Osteoblast (primary cell): Measurements from ENCODE around the gene SPSB3. TPM values are rescaled to one million over a fixed set of nuclear protein-coding genes. Genes with fewer than 3 reads are reported as not detected.

Experiments
- DNase-seq: peaks from one replicate; pipeline ENCODE4 v3.0.0; 2011; ENCODE audit warnings: low spot score, mixed read lengths; ENCODE audit not compliant: insufficient read length; ENCODE audit errors: missing footprints
- H2AFZ ChIP-seq: 2 replicates; pipeline ENCODE4 v1.6.0; 2011; ENCODE audit warnings: mild to moderate bottlenecking, low read length
- H3K27ac ChIP-seq: 2 replicates; pipeline ENCODE4 v1.5.1; 2011; ENCODE audit warnings: mild to moderate bottlenecking, low read depth, low read length, moderate library complexity
- H3K27me3 ChIP-seq: 2 replicates; pipeline ENCODE4 v1.6.0; 2012; ENCODE audit warnings: mild to moderate bottlenecking, control low read depth, inconsistent platforms, low read length, moderate library complexity; ENCODE audit not compliant: insufficient read depth
- H3K36me3 ChIP-seq: 2 replicates; pipeline ENCODE4 v1.5.1; 2011; ENCODE audit warnings: mild to moderate bottlenecking, low read length, control low read depth, moderate library complexity; ENCODE audit not compliant: insufficient read depth
- H3K4me1 ChIP-seq: 2 replicates; pipeline ENCODE4 v1.5.1; 2011; ENCODE audit warnings: mild to moderate bottlenecking, low read length, control low read depth, moderate library complexity; ENCODE audit not compliant: insufficient read depth
- H3K4me2 ChIP-seq: 2 replicates; pipeline ENCODE4 v1.6.0; 2011; ENCODE audit warnings: mild to moderate bottlenecking, low read length; ENCODE audit not compliant: insufficient read depth
- H3K4me3 ChIP-seq: fragments of 200-600 bp; sonication (generic); 3 replicates; pipeline ENCODE4 v1.5.1; 2012; ENCODE audit warnings: mild to moderate bottlenecking, low read length, inconsistent platforms; ENCODE audit not compliant: insufficient read depth
- H3K79me2 ChIP-seq: 2 replicates; pipeline ENCODE4 v1.6.0; 2012; ENCODE audit warnings: mild to moderate bottlenecking, low read length, control low read depth, inconsistent platforms; ENCODE audit not compliant: insufficient read depth
- H3K9me3 ChIP-seq: 2 replicates; pipeline ENCODE4 v1.5.1; 2011; ENCODE audit warnings: low read depth, low read length, control low read depth
- H4K20me1 ChIP-seq: 2 replicates; pipeline ENCODE4 v1.6.0; 2012; ENCODE audit warnings: mild to moderate bottlenecking, low read length, control low read depth; ENCODE audit not compliant: insufficient read depth
- CTCF ChIP-seq: IDR thresholded peaks from 2 replicates; pipeline ENCODE4 v1.5.1; 2011; ENCODE audit warnings: mild to moderate bottlenecking, low read depth, low read length, moderate library complexity; ENCODE audit errors: extremely low read depth
- total RNA-seq: library from RNA; depleted of rRNA; stranded (reverse); fragments of >200 nt; gene quantifications from 2 replicates; pipeline ENCODE4 v1.2.3, GENCODE V29; 2012

SPSB3 gene
- 33.6 and 42.3 TPM in 2 replicates for total RNA-seq

GRCh38 chr16:1782408-1783264, at the start of gene SPSB3, which contains the start of gene NUBP2:
Gene SPSB3, minus strand, starts transcription at chr16:1782571. Its CDS starts 1,088 bp downstream, at chr16:1781483.
Gene NUBP2, plus strand, starts transcription at chr16:1782960. Its CDS starts 61 bp downstream, at chr16:1783021.
- Histone ChIP-seq H3K9me3 (no peaks in the 10 kb centered on the region), H3K27ac (peak within 1 kb of the TSS; percentile 74), H4K20me1 (peaks cover 42% of the 10 kb centered on the region), H2AFZ (peak within 1 kb of the TSS; percentile 74), H3K4me3 (peak within 1 kb of the TSS; percentile 96), H3K4me2 (peak within 1 kb of the TSS; percentile 99), H3K36me3 (peaks cover 22% of the 10 kb centered on the region), H3K27me3 (no peaks in the 10 kb centered on the region), H3K4me1 (peaks cover 19% of the 10 kb centered on the region), H3K79me2 (peaks cover 49% of the 10 kb centered on the region)
- TF ChIP-seq CTCF = no peak
- peak; percentile 100 for DNase-seq

- no peaks in the 10 kb centered on the region for H3K36me3 ChIP-seq
- no peak overlapping the region for H3K4me2 ChIP-seq
- H4K20me1 ChIP-seq = peaks cover 7% of the 10 kb centered on the region
- DNase-seq = no peak
- no peak for TF ChIP-seq CTCF
- no peak overlapping the region for H3K27ac ChIP-seq
- H3K9me3 ChIP-seq = no peaks in the 10 kb centered on the region
- no peak overlapping the region for H3K4me3 ChIP-seq
- H3K27me3 ChIP-seq = no peaks in the 10 kb centered on the region
- H2AFZ ChIP-seq = no peak overlapping the region
- peaks cover 31% of the 10 kb centered on the region for H3K79me2 ChIP-seq
- H3K4me1 ChIP-seq = peaks cover 19% of the 10 kb centered on the region
These were observed 49.1 kb upstream of the SPSB3 start for GRCh38 chr16:1831186-1832075.

- no peak for TF ChIP-seq CTCF
- H3K27ac ChIP-seq = no peak overlapping the region
- no peak overlapping the region for H2AFZ ChIP-seq
- H3K36me3 ChIP-seq = no peaks in the 10 kb centered on the region
- H3K9me3 ChIP-seq = no peaks in the 10 kb centered on the region
- no peak for DNase-seq
- H3K4me2 ChIP-seq = no peak overlapping the region
- peaks cover 39% of the 10 kb centered on the region for H3K79me2 ChIP-seq
- H4K20me1 ChIP-seq = peaks cover 7% of the 10 kb centered on the region
- H3K4me1 ChIP-seq = peaks cover 25% of the 10 kb centered on the region
- no peak overlapping the region for H3K4me3 ChIP-seq
- no peaks in the 10 kb centered on the region for H3K27me3 ChIP-seq
These were observed 47.8 kb upstream of the SPSB3 start for GRCh38 chr16:1830213-1830612.
